Activated CD8-positive, alpha-beta memory T cell treated with anti-CD3 and anti-CD28 coated beads, Interleukin-2, amount 50 U/mL, for 4 hours (primary cell): Measurements from ENCODE around the gene COMP.
"Not testable (repeated sequence)": the region's sequence is repeated elsewhere in the genome, so short reads cannot be mapped to it uniquely, and the experiment has no call there.

Experiments
- DNase-seq: peaks from one replicate; pipeline ENCODE4 v3.0.0-alpha.2; 2020

COMP gene

GRCh38 chr19:18745012-18745735, 45.9 kb downstream of the COMP start:
- DNase-seq, result no peak

- no peak for DNase-seq
These were observed 47.2 kb downstream of the COMP start for GRCh38 chr19:18743784-18744418.

GRCh38 chr19:18742838-18743783, 48.0 kb downstream of the COMP start:
- no peak for DNase-seq

- no peak for DNase-seq
These were observed 48.8 kb downstream of the COMP start for GRCh38 chr19:18742324-18742723.

GRCh38 chr19:18741124-18742121, 49.7 kb downstream of the COMP start:
- DNase-seq, result no peak

- DNase-seq, result no peak
These were observed 52.0 kb downstream of the COMP start for GRCh38 chr19:18738961-18739690.

- no peak for DNase-seq
These were observed 53.2 kb downstream of the COMP start for GRCh38 chr19:18737954-18738351.

- no peak for DNase-seq
These were observed 53.7 kb downstream of the COMP start for GRCh38 chr19:18737337-18737953.

- DNase-seq, result no peak
These were observed 54.4 kb downstream of the COMP start for GRCh38 chr19:18736415-18737336.

GRCh38 chr19:18735752-18736151, 55.4 kb downstream of the COMP start:
- DNase-seq, result no peak

- DNase-seq, result no peak
These were observed 55.8 kb downstream of the COMP start for GRCh38 chr19:18735324-18735723.

GRCh38 chr19:18733762-18734332, 57.3 kb downstream of the COMP start:
- DNase-seq, result not testable (repeated sequence)

- no peak for DNase-seq
These were observed 57.9 kb downstream of the COMP start for GRCh38 chr19:18733196-18733647.
